A549 (cell line): Measurements from ENCODE around the gene PIGZ.

Source experiments
- CBX8 ChIP-seq: fragments of 200-600 bp; sonication (generic); IDR thresholded peaks from 2 replicates; pipeline ENCODE4 v1.6.1; 2016
- CHD2 ChIP-seq: fragments of 150-350 bp; IDR thresholded peaks from 2 replicates; pipeline ENCODE4 v1.6.1; 2014; ENCODE audit warnings: low read length; ENCODE audit not compliant: partially characterized antibody
- CTCF ChIP-seq: fragments of >200 bp; sonication (Bioruptor Twin); formaldehyde crosslinking; IDR thresholded peaks from 3 replicates; pipeline ENCODE4 v1.5.1; 2016
- GATA3 ChIP-seq: IDR thresholded peaks from 2 replicates; pipeline ENCODE4 v1.6.1; 2012; ENCODE audit warnings: borderline replicate concordance
- JUN ChIP-seq, 2 experiments: fragments of >200 bp; sonication (Bioruptor Twin); formaldehyde crosslinking; IDR thresholded peaks; 2 replicates in 1 of 2; 3 replicates in 1 of 2; pipeline ENCODE4 v1.6.1; 2016 to 2017
- MAX ChIP-seq: IDR thresholded peaks from 2 replicates; pipeline ENCODE4 v1.6.1; 2012
- PHF8 ChIP-seq: fragments of 200-600 bp; sonication (generic); IDR thresholded peaks from 2 replicates; pipeline ENCODE4 v1.6.1; 2016; ENCODE audit warnings: low read depth, mild to moderate bottlenecking, antibody characterized with exemption, moderate library complexity, borderline replicate concordance
- POLR2A ChIP-seq: IDR thresholded peaks from 2 replicates; pipeline ENCODE4 v1.6.1; 2012; ENCODE audit warnings: mild to moderate bottlenecking, low read length
- RAD21 ChIP-seq, 2 experiments: fragments of >200 bp in 1 of 2; sonication (Bioruptor Twin) in 1 of 2; formaldehyde crosslinking in 1 of 2; IDR thresholded peaks in 1 of 2; conservative IDR thresholded peaks in 1 of 2; 2 replicates in 1 of 2; 3 replicates in 1 of 2; pipeline ENCODE4 v1.6.1; 2012 to 2018; ENCODE audit warnings: inconsistent platforms in 1 of 2
- SREBF2 ChIP-seq: fragments of 450-650 bp; IDR thresholded peaks from 2 replicates; pipeline ENCODE4 v1.6.1; 2014; ENCODE audit warnings: mild to moderate bottlenecking, moderate library complexity
- TP53 ChIP-seq: fragments of 250-450 bp; sonication (Bioruptor Pico); IDR thresholded peaks from 2 replicates; pipeline ENCODE4 v1.5.0; 2021; ENCODE audit warnings: mild to moderate bottlenecking, moderate library complexity
- USF2 ChIP-seq: fragments of 450-650 bp; IDR thresholded peaks from 2 replicates; pipeline ENCODE4 v1.6.1; 2014; ENCODE audit warnings: antibody characterized with exemption
- TF ChIP-seq, protein P1 (sequence below): fragments of 200-600 bp; sonication (generic); IDR thresholded peaks from 2 replicates; pipeline ENCODE4 v1.6.1; 2016; ENCODE audit warnings: antibody characterized with exemption, mild to moderate bottlenecking, moderate library complexity

DNA sequence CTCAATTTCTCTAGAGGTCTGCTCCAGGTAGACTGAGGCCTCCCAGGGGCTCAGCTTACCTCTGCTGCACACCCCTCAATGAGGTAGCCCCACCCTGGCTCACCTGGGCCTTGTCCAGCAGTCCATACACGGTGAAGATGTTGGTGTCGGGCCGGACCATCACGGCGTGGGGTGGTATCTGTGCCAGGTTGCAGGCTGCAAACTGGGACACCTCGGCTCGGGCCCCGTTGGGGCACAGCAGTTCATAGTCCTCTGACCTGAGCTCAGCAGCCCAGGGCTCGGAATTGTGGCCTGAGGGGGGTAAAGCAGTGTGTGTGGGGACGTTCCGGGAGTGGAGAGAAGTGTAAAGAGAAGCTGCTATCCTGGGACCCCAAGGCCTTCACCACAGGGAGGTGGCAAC lies 37.8 kb upstream of the PIGZ start:
- TF ChIP-seq CTCF (no peak), USF2 (no peak), POLR2A (no peak), CBX8 (no peak), JUN (IDR thresholded peaks at IDR 0.05) (no peak), SREBF2 (no peak), PHF8 (no peak), MAX (no peak), TP53 (CRISPR knock-in tag) (no peak), RAD21 (conservative IDR thresholded peaks at IDR 0.05 in 1 of 2, IDR thresholded peaks at IDR 0.05 in 1 of 2) (no peak), GATA3 (no peak), CHD2 (no peak)
- TF ChIP-seq, protein P1, sequence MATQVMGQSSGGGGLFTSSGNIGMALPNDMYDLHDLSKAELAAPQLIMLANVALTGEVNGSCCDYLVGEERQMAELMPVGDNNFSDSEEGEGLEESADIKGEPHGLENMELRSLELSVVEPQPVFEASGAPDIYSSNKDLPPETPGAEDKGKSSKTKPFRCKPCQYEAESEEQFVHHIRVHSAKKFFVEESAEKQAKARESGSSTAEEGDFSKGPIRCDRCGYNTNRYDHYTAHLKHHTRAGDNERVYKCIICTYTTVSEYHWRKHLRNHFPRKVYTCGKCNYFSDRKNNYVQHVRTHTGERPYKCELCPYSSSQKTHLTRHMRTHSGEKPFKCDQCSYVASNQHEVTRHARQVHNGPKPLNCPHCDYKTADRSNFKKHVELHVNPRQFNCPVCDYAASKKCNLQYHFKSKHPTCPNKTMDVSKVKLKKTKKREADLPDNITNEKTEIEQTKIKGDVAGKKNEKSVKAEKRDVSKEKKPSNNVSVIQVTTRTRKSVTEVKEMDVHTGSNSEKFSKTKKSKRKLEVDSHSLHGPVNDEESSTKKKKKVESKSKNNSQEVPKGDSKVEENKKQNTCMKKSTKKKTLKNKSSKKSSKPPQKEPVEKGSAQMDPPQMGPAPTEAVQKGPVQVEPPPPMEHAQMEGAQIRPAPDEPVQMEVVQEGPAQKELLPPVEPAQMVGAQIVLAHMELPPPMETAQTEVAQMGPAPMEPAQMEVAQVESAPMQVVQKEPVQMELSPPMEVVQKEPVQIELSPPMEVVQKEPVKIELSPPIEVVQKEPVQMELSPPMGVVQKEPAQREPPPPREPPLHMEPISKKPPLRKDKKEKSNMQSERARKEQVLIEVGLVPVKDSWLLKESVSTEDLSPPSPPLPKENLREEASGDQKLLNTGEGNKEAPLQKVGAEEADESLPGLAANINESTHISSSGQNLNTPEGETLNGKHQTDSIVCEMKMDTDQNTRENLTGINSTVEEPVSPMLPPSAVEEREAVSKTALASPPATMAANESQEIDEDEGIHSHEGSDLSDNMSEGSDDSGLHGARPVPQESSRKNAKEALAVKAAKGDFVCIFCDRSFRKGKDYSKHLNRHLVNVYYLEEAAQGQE, result no peak
